Fibroblast of pulmonary artery (primary cell): ENCODE measurements around the gene KMT5B.

ENCODE experiments used
- DNase-seq: peaks from one replicate; pipeline ENCODE4 v3.0.0-alpha.2; 2010; ENCODE audit warnings: low read depth
- H3K4me3 ChIP-seq: replicated peaks from 2 replicates; pipeline ENCODE4 v1.5.1; 2011; ENCODE audit warnings: low read depth, mild to moderate bottlenecking, control low read depth, low read length, moderate library complexity
- CTCF ChIP-seq: IDR thresholded peaks from 2 replicates; pipeline ENCODE4 v1.5.1; 2011; ENCODE audit warnings: mild to moderate bottlenecking, control low read depth, low read length, inconsistent platforms; ENCODE audit errors: missing control alignments

Gene KMT5B

DNA sequence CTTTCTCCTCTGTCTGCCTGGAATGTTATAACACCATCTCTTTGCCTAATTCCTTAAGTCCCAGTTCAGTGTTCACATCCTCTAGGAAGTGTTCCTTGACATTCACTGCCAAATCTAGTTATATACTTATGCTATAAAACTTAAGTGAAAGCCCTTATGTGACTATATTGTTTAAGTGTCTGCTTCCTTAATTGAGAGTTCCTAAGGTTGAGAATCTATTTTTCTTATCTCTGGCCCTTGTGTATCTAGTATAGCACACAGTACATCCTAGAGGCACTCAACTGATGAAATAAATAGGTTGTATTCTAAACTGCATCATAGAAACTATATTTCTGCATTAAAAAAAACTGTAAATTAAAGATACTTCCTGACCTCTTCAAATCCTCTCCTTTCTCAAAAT lies 16.9 kb downstream of the KMT5B start:
- TF ChIP-seq CTCF = no peak
- DNase-seq = no peak
- no peak overlapping the region for H3K4me3 ChIP-seq

GRCh38 chr11:68194675-68195294 lies 18.3 kb downstream of the KMT5B start:
- TF ChIP-seq CTCF = no peak
- no peak for DNase-seq

DNA sequence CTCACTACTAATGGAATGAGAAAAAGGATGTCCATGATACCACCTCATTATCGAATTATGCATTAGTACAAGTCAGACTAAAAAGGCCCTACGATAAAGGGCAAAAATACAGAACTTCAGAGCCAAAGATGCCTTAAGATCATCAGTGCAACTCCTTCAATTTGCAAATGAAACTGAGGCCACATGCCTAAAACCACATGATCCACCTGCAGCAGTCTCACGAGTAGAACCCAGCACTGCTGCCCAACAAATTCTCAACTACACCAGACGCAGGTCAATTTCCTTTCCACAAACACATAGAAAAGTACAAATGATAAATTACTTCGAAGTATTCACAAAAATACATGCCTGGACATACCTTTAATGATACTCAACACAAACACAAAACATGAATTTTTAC lies 20.1 kb downstream of the KMT5B start:
- H3K4me3 ChIP-seq = no peak overlapping the region
- TF ChIP-seq CTCF = no peak
- no peak for DNase-seq

More at GRCh38 chr11:68194675-68195294, 18.3 kb downstream of the KMT5B start:
- H3K4me3 ChIP-seq = no peak overlapping the region

DNA sequence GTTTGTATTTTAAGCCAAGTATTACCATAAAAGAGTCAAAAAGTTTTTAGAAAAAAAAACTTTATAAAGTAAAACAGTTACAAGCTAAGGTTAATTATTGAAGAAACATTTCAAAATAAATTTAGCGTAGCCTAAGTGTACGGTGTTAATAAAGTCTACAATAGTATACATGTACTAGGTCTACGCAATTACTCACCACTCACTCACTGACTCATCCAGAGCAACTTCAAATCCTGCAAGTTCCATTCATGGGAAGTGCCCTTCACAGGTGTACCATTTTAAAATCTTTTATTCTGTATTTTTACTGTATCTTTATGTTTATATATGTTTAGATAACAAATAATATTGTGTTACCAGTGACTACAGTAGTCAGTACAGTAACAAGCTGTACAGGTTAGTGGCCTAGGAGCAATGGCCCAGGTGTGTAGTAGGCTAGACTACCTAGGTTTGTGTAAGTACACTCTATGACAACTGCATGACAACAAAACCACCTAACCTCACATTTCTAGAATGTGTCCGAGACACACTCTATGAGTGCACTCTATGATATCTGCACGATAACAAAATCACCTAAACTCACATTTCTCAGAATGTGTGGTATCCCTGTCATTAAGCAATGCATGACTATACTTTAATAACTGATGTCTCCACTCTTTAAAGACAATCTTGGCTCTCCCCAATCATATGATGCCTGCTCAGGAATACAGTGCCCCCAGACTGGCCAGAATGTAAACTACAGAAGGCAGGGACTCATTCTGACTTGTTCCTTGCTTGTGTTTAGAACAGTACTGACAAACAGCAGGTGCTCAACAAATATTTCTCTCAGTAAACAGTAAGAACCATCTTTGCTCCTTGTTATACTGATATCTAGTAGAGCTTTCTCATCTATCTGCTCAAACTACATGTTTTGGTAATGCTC lies 21.2 kb downstream of the KMT5B start:
- DNase-seq = no peak
- TF ChIP-seq CTCF = no peak
- no peak overlapping the region for H3K4me3 ChIP-seq

GRCh38 chr11:68189888-68190287 lies 23.2 kb downstream of the KMT5B start:
- no peak overlapping the region for H3K4me3 ChIP-seq
- no peak for DNase-seq
- no peak for TF ChIP-seq CTCF

DNA sequence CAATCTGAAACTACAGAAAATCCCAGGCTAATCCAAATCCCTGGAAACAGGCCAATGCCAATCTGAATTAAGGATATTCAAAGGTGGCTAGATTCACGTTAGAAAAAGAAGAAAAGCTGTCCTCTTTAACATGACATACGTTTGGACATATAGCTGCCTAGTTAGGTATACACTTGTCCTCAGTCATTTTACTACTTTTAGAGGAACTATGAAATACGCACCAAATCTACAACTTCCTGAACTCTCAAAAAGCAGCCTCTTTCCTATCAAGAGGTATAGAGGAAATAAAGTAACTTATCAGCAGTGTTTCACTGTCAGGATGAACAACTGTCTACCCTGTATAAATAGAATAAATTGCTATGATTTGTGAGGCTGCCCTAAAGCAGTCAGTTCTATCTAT lies 24.0 kb downstream of the KMT5B start:
- no peak for TF ChIP-seq CTCF
- DNase-seq = no peak
- no peak overlapping the region for H3K4me3 ChIP-seq
